NCI-H345 treated with DMSO at 0.1 percent for 48 hours (cell line): ENCODE data around the gene KRTAP5-9.
"Not testable (repeated sequence)": the region's sequence is repeated elsewhere in the genome, so short reads cannot be mapped to it uniquely, and the experiment has no call there.

Experiments
- DNase-seq: peaks from one replicate; lab custom pipeline; 2025; ENCODE audit not compliant: unreplicated experiment; lab: John Stamatoyannopoulos, UW

KRTAP5-9 gene

DNA sequence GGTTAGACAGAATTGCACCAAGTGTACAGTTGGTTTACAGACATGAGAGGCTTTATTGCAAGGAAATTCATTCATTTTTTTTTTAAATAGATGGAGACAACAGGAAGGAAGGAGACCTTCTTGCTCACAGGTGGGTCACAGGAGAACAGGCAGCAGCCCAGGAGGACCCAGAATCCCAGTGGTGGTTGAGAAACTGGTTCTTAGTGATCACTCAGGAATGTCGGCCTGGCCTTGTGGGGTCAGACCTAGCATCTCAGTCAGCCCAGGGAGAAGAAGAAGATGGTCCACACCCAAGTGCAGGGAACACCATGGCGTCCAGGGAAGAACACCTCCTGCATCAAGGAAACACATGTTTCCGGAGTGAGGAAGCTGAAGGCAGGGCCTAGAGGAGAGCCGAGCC is 33.6 kb downstream of the KRTAP5-9 start:
- DNase-seq: no peak

DNA sequence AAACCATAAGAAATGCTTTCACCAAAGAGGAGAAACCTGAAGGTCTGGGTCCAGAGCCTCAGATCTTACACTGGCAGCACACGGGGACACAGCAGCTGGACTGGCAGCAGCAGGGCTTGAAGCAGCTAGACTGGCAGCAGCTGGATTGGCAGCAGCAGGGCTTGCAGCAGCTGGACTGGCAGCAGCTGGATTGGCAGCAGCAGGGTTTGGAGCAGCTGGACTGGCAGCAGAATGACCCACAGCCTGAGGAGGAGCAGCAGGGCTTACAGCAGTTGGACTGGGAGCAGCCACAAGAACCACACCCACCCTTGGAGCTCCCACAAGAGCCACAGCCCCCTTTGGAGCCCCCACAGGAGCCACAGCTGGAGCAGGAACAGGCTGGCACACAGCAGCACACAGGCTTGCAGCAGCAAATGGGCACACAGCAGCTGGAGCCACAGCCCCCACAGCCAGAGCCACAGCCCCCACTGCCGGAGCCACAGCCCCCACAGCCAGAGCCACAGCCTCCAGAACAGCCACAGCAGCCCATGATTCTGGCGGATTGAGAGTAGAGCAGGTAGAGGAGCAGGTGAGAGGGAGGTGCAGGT is 34.2 kb downstream of the KRTAP5-9 start, which contains the start of gene KRTAP5-11:
KRTAP5-11 (minus strand) TSS at position 567 of the 587 bp plus-strand sequence; CDS start at position 529, 38 bp downstream.
- no peak for DNase-seq

DNA sequence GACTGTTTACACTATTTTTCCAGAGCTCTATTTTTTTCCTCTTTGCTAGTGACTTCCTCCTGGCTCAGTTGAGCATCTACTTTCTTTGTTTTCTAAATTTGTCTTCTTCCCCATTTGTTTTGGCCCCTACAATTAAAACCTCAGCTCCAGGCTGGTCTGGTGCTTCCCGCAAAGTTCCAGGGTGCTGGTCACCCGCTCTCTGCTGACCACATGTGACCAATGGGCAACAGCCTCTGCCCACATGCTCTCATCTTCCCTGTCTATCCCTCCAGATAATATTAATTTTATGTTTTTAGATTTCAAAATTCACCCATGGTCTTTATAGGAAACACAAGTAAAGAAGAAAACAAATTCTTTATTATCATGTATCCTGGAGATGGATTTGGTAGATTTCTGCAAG is 34.7 kb downstream of the KRTAP5-9 start:
- not testable (repeated sequence) for DNase-seq

DNA sequence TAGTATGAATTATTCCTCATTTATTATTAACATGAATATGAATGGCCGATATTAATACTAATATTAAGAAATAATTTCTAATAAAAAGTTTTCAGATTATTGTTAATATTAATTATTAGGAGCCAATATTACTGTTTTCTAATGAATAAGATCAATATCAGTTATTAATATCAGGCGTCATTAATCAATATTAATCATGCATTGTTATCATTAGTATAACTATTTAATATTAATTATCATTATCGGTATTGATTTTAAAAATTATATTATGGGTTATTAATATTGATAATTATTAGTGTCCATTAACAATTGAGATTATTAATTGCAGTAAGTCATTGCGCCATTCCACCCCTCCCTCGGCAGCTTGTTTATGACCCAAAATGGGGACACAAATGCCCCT is 37.5 kb downstream of the KRTAP5-9 start:
- DNase-seq: not testable (repeated sequence)

DNA sequence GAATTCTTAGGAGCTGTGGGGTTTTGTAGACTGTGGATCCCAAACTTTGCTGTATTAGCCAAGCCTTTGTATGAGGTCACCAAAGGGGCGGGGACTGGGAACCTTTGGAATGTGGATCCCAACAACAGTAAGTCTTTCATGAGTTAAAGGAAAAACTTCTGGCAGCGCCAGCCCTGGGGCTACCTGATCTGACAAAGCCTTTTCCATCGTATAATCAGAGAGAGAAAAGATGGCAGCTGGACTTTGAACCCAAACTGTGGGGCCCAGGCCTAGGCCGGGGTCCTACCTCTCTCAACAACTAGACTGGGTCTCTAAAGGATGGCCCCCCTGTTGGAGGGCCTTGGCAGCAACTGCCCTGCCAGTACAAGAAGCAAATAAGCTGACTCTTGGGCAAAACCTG is 40.1 kb downstream of the KRTAP5-9 start:
- not testable (repeated sequence) for DNase-seq

DNA sequence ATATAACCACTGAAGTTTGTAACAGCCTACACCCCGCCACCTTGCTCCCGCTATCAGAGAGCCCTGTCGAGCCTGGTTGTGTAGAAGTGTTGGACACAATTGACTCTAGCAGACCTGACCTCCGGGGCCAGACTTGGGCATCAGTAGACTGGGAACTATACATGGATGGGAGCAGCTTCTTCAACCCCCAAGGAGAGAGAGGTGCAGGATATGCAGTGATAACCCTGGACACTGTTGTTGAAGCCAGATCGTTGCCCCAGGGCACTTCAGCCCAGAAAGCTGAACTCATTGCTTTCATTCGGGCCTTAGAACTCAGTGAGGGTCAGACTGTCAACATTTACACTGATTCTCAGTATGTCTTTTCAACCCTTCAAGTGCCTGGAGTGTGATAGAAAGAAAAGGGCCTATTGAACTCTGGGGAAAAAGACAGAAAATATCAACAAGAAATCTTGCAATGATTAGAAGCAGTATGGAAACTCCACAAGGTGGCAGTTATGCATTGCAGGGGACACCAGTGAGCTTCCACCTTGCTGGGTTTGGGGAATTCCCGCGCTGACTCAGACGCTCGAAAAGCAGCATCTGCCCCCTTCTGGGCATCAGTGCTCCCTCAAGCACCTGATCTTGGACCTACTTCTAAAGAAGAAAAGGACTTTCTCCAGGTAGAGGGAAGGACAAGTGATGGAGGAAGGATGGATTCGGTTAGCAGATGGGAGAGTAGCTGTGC is 40.8 kb downstream of the KRTAP5-9 start:
- DNase-seq: not testable (repeated sequence)

DNA sequence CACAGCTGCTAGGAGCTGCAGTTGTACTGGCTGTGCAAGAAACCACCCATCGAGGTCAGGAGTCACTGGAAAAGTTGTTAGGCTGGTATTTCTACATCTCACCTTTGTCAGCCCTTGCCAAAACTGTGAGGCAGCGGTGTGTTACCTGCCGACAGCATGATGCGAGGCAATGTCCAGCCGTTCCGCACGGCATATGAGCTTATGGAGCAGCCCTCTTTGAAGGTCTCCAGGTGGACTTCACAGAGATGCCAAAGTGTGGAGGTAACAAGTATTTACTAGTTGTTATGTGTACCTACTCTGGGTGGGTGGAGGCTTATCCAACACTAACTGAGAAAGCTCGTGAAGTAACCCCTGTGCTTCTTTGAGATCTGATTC is 41.3 kb downstream of the KRTAP5-9 start:
- DNase-seq: not testable (repeated sequence)
